Bronchial epithelial cell (primary cell): ENCODE data around the gene CAND2. TPM values are rescaled to one million over a fixed set of nuclear protein-coding genes. Genes with fewer than 3 reads are reported as not detected.

ENCODE experiments used
- DNase-seq: peaks from one replicate; pipeline ENCODE4 v3.0.0-alpha.2; 2010; ENCODE audit warnings: low read depth
- FAIRE-seq: peaks from 2 replicates; lab custom pipeline; 2011; peaks lifted over from hg19 to GRCh38; lab: Jason Lieb, UNC
- H3K27me3 ChIP-seq: 2 replicates; pipeline ENCODE4 v1.5.1; 2011; ENCODE audit warnings: low read length; ENCODE audit not compliant: control insufficient read depth, insufficient read depth
- H3K36me3 ChIP-seq: 2 replicates; pipeline ENCODE4 v1.5.1; 2011; ENCODE audit warnings: low read length; ENCODE audit not compliant: control insufficient read depth, insufficient read depth
- H3K4me3 ChIP-seq: 2 replicates; pipeline ENCODE4 v1.5.1; 2011; ENCODE audit warnings: mild to moderate bottlenecking, low read depth, low read length, control low read depth
- total RNA-seq: library from RNA; depleted of rRNA; stranded (reverse); fragments of >200 nt; gene quantifications from 2 replicates; pipeline ENCODE4 v1.2.1, GENCODE V29; 2014
- TF ChIP-seq, protein P1 (sequence below): IDR thresholded peaks from 2 replicates; pipeline ENCODE4 v1.5.1; 2011; ENCODE audit warnings: mild to moderate bottlenecking, moderate library complexity, low read length, control low read depth, inconsistent platforms; ENCODE audit not compliant: insufficient read depth, severe bottlenecking

The CAND2 gene
- total RNA-seq, 1 donor from 2014 or later: 1.3 TPM

DNA sequence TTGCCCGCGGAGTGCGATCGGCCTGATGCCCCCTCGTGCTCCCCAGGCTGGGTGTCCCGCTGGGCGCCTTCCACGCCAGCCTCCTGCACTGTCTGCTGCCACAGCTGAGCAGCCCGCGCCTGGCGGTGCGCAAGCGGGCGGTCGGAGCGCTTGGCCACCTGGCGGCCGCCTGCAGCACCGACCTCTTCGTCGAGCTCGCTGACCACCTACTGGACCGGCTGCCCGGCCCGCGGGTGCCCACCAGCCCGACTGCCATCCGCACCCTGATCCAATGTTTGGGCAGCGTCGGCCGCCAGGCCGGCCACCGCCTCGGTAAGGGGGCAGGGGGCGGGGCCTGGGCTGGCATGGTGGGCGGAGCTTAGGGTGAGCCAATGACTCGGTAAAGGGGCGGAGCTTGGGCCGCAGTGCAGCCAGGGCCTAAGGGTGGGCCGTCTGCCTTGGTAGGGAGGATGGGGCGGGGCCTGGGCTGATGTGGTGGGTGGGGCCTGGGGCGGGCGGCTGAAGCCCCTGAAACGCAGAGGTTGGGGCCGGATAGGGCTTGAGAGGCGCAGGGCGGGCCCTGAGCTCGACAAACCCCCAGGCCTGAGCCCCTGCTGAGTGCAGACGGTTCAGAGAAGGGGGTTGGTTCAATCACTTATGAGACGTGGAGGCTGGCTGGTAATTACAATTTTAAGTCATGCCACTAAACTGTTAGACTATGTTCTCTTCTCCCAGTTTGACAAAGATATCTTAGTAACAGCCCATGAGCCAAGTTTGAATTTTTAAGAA, 13.7 kb downstream of the CAND2 start:
- DNase-seq: peak; percentile 74
- H3K4me3 ChIP-seq: peak overlapping the region; percentile 61
- H3K27me3 ChIP-seq: no peaks in the 10 kb centered on the region
- TF ChIP-seq, protein P1, sequence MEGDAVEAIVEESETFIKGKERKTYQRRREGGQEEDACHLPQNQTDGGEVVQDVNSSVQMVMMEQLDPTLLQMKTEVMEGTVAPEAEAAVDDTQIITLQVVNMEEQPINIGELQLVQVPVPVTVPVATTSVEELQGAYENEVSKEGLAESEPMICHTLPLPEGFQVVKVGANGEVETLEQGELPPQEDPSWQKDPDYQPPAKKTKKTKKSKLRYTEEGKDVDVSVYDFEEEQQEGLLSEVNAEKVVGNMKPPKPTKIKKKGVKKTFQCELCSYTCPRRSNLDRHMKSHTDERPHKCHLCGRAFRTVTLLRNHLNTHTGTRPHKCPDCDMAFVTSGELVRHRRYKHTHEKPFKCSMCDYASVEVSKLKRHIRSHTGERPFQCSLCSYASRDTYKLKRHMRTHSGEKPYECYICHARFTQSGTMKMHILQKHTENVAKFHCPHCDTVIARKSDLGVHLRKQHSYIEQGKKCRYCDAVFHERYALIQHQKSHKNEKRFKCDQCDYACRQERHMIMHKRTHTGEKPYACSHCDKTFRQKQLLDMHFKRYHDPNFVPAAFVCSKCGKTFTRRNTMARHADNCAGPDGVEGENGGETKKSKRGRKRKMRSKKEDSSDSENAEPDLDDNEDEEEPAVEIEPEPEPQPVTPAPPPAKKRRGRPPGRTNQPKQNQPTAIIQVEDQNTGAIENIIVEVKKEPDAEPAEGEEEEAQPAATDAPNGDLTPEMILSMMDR: peak; percentile 90
- no peak for FAIRE-seq
- no peaks in the 10 kb centered on the region for H3K36me3 ChIP-seq

DNA sequence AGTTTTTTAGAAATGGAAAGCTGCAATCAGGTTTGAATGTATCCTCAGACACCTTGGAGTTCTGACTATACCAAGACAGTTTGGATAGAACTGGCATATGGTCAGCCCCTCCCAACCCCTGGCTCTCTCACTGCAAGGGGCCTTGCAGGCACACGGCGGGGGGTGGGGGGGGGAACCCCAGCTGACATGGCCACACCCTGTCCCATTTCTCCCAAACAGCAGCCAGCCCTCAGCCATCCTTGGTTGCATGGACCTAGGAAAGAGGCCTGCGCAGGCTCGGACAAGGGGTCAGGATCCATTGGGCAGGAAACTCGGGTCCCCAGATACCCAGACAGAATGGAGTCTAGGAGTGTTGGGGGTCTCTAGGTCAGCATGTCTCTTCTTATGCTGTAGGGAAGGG, 14.5 kb downstream of the CAND2 start:
- FAIRE-seq (no peak), DNase-seq (no peak)
- Histone ChIP-seq H3K4me3 (no peak overlapping the region), H3K27me3 (no peaks in the 10 kb centered on the region), H3K36me3 (no peaks in the 10 kb centered on the region)
- TF ChIP-seq, protein P1: no peak

DNA sequence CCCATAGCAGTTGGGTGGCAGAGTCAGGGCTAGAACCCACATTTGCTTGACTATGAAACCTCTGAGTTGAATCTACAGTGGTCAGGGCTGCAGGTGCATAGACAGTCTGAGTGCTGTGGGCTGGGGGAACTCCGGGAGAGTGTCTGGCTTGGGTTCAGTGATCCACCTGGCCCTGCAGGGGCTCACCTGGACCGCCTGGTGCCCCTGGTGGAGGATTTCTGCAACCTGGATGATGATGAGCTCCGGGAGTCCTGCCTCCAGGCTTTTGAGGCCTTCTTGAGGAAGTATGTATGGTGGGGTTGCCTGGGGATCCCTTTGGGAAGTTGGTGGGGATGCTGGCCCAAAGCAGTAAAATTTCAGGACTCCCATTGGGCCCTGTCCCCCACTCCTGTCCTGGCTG, 16.3 kb downstream of the CAND2 start:
- FAIRE-seq: no peak
- TF ChIP-seq, protein P1: no peak
- no peaks in the 10 kb centered on the region for H3K36me3 ChIP-seq
- H3K27me3 ChIP-seq: no peaks in the 10 kb centered on the region
- no peak overlapping the region for H3K4me3 ChIP-seq
- no peak for DNase-seq

DNA sequence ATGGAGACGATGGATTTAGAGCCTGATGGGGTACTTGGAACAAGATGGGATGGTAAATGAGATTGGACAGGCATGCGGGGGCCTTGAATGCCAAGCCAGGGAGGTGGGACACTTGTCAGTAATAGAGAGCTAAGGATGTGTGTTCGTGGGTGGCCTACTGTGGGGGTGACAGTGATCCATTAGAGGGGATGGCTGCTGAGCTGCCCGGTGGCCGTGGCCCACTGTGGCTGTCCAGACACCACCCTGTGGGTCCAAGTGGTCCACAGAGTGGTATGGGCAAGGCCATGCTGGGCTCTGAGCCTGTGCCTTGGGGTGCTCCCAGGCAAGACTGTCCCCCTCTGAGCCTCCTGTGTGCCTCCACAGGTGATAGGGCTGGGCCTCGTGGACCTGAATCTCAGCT, 17.5 kb downstream of the CAND2 start:
- FAIRE-seq (no peak), DNase-seq (no peak)
- H3K27me3 ChIP-seq: no peaks in the 10 kb centered on the region
- TF ChIP-seq, protein P1: no peak
- no peak overlapping the region for H3K4me3 ChIP-seq
- H3K36me3 ChIP-seq: no peaks in the 10 kb centered on the region

DNA sequence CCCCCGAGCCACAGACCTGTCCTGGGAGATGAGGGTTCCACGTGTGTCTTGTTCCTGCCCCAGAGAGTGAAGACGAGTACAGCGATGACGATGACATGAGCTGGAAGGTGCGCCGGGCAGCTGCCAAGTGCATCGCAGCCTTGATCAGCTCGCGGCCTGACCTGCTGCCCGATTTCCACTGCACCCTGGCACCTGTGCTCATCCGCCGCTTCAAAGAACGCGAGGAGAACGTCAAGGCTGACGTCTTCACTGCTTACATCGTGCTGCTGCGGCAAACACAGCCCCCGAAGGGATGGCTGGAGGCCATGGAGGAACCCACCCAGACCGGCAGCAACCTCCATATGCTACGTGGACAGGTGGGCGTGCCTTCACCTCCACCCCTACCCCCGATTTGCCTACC, 18.6 kb downstream of the CAND2 start:
- Histone ChIP-seq H3K36me3 (no peaks in the 10 kb centered on the region), H3K27me3 (no peaks in the 10 kb centered on the region), H3K4me3 (no peak overlapping the region)
- DNase-seq: no peak
- TF ChIP-seq, protein P1: no peak
- no peak for FAIRE-seq

DNA sequence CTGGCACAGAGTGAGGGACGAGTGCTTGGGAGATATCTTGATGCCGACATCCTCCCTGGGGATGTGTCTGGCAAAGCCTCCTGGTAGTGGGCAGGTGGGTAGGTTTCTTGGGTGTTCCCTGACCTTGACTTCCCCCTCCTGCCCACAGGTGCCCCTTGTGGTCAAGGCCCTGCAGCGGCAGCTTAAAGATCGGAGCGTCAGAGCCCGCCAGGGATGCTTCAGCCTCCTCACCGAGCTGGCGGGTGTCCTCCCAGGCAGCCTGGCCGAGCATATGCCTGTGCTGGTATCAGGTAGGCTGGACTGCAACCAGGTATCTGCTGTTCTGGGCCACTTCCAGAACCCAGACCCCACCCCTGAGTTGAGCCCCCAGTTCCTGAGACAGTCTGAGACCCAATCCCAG, 19.2 kb downstream of the CAND2 start:
- Histone ChIP-seq H3K27me3 (no peaks in the 10 kb centered on the region), H3K36me3 (no peaks in the 10 kb centered on the region), H3K4me3 (no peak overlapping the region)
- TF ChIP-seq, protein P1: no peak
- FAIRE-seq (no peak), DNase-seq (no peak)
